H1 (cell line): Measurements from ENCODE around the gene PRXL2A. TPM values are rescaled to one million over a fixed set of nuclear protein-coding genes. Genes with fewer than 3 reads are reported as not detected.

ENCODE experiments used
- CTCF ChIA-PET: fragments of 300-600 bp; sonication (Branson Sonifier 250); formaldehyde crosslinking; loops from one replicate; lab custom pipeline; 2021; ENCODE audit not compliant: partially characterized antibody; lab: Charles Lee
- POLR2A ChIA-PET: fragments of 300-600 bp; sonication (Branson Sonifier 250); formaldehyde crosslinking; loops from one replicate; lab custom pipeline; 2021; ENCODE audit warnings: inconsistent platforms; ENCODE audit not compliant: partially characterized antibody; lab: Charles Lee
- DNase-seq, 2 experiments: peaks; one replicate each; pipeline versions ENCODE4 v3.0.0 to v3.0.0-alpha.2; 2010 to 2022; ENCODE audit warnings: low spot score in 2 of 2, low read depth in 1 of 2, mixed read lengths in 1 of 2
- FAIRE-seq: peaks from 2 replicates; lab custom pipeline; 2011; peaks lifted over from hg19 to GRCh38; lab: Jason Lieb, UNC
- H2AFZ ChIP-seq: 2 replicates; pipeline ENCODE4 v1.8.1; 2012; ENCODE audit warnings: low read length, inconsistent platforms
- H2AK5ac ChIP-seq: 2 replicates; pipeline ENCODE4 v1.6.1; 2013; ENCODE audit warnings: low read depth, low read length
- H2BK120ac ChIP-seq: replicated peaks from 2 replicates; pipeline ENCODE3; 2013; ENCODE audit warnings: low read depth, low read length, inconsistent platforms
- H2BK12ac ChIP-seq: 2 replicates; pipeline ENCODE4 v1.6.1; 2013; ENCODE audit warnings: low read depth, low read length
- H2BK15ac ChIP-seq: 2 replicates; pipeline ENCODE4 v1.6.1; 2013; ENCODE audit warnings: low read length
- H2BK20ac ChIP-seq: 2 replicates; pipeline ENCODE4 v1.6.1; 2013; ENCODE audit warnings: low read length
- H2BK5ac ChIP-seq: 2 replicates; pipeline ENCODE4 v1.6.1; 2013; ENCODE audit warnings: low read depth, low read length
- H3K14ac ChIP-seq: 2 replicates; pipeline ENCODE4 v1.6.1; 2013; ENCODE audit warnings: inconsistent platforms; ENCODE audit not compliant: insufficient read length
- H3K18ac ChIP-seq: 2 replicates; pipeline ENCODE4 v1.6.1; 2013; ENCODE audit warnings: low read length; ENCODE audit errors: extremely low read depth
- H3K23ac ChIP-seq: 2 replicates; pipeline ENCODE4 v1.6.1; 2013; ENCODE audit warnings: inconsistent platforms; ENCODE audit not compliant: insufficient read length
- H3K23me2 ChIP-seq: 2 replicates; pipeline ENCODE4 v1.6.1; 2013; ENCODE audit warnings: low read depth, low read length
- H3K27ac ChIP-seq: 2 replicates; pipeline ENCODE4 v1.6.1; 2011; ENCODE audit warnings: low read depth, low read length, inconsistent platforms
- H3K27me3 ChIP-seq, 4 experiments: replicated peaks in 1 of 4; 1 replicate in 1 of 4; 2 replicates in 3 of 4; pipeline versions ENCODE4 v1.6.1 to v1.8.1; 2011 to 2013; ENCODE audit warnings: low read length in 3 of 4, mild to moderate bottlenecking in 3 of 4, inconsistent platforms in 2 of 4, mixed read lengths in 2 of 4, moderate library complexity in 1 of 4; ENCODE audit not compliant: control insufficient read depth in 3 of 4, insufficient read depth in 3 of 4; ENCODE audit errors: extremely low read depth in 1 of 4
- H3K36me3 ChIP-seq, 4 experiments: 2 replicates each; pipeline versions ENCODE4 v1.6.1 to v1.8.1; 2011 to 2013; ENCODE audit warnings: mild to moderate bottlenecking in 4 of 4, low read length in 3 of 4, moderate library complexity in 2 of 4, control low read depth in 1 of 4, inconsistent platforms in 1 of 4; ENCODE audit not compliant: insufficient read depth in 4 of 4, control insufficient read depth in 2 of 4
- H3K4ac ChIP-seq: replicated peaks from 2 replicates; pipeline ENCODE3; 2013; ENCODE audit warnings: low read length, low read depth, mixed read lengths, inconsistent platforms; ENCODE audit not compliant: insufficient read length
- H3K4me1 ChIP-seq, 4 experiments: replicated peaks in 1 of 4; 1 replicate in 1 of 4; 2 replicates in 3 of 4; pipeline versions ENCODE4 v1.6.1 to v1.8.1; 2011 to 2013; ENCODE audit warnings: low read length in 3 of 4, inconsistent platforms in 2 of 4, mixed read lengths in 1 of 4; ENCODE audit not compliant: insufficient read depth in 4 of 4, control insufficient read depth in 3 of 4
- H3K4me2 ChIP-seq, 2 experiments: 2 replicates each; pipeline versions ENCODE4 v1.6.1 to v1.8.1; 2011 to 2013; ENCODE audit warnings: low read depth in 2 of 2, low read length in 2 of 2, control low read depth in 1 of 2, inconsistent platforms in 1 of 2, mild to moderate bottlenecking in 1 of 2; ENCODE audit not compliant: insufficient read depth in 1 of 2
- H3K4me3 ChIP-seq, 4 experiments: fragments of 200-600, 300-600 bp in 1 of 4; sonication (generic), shearing (Covaris generic), sonication (Bioruptor Twin) in 1 of 4; 2 replicates each; pipeline versions ENCODE4 v1.5.1 to v1.8.1; 2011 to 2016; ENCODE audit warnings: low read length in 4 of 4, low read depth in 3 of 4, control low read depth in 2 of 4, inconsistent platforms in 2 of 4, mild to moderate bottlenecking in 2 of 4, mixed read lengths in 1 of 4, moderate library complexity in 1 of 4; ENCODE audit not compliant: insufficient read depth in 2 of 4; ENCODE audit errors: extremely low read depth in 1 of 4
- H3K56ac ChIP-seq: replicated peaks from 2 replicates; pipeline ENCODE3; 2013; ENCODE audit warnings: low read depth, mild to moderate bottlenecking, mixed read lengths, low read length, inconsistent platforms; ENCODE audit not compliant: insufficient read length
- H3K79me1 ChIP-seq: 2 replicates; pipeline ENCODE4 v1.6.1; 2013; ENCODE audit warnings: low read depth, low read length, control low read depth
- H3K79me2 ChIP-seq, 2 experiments: 2 replicates each; pipeline versions ENCODE4 v1.6.1 to v1.8.1; 2012 to 2013; ENCODE audit warnings: low read length in 2 of 2, mild to moderate bottlenecking in 2 of 2, inconsistent platforms in 1 of 2; ENCODE audit not compliant: insufficient read depth in 2 of 2, control insufficient read depth in 1 of 2
- H3K9ac ChIP-seq, 4 experiments: replicated peaks in 1 of 4; 1 replicate in 1 of 4; 2 replicates in 3 of 4; pipeline versions ENCODE4 v1.6.1 to v1.8.1; 2011 to 2013; ENCODE audit warnings: low read depth in 3 of 4, low read length in 3 of 4, control low read depth in 2 of 4, mild to moderate bottlenecking in 2 of 4, moderate library complexity in 2 of 4, inconsistent platforms in 1 of 4; ENCODE audit errors: extremely low read depth in 1 of 4
- H3K9me3 ChIP-seq, 2 experiments: 2 replicates each; pipeline versions ENCODE4 v1.6.1 to v1.8.1; 2012 to 2013; ENCODE audit warnings: mild to moderate bottlenecking in 2 of 2, moderate library complexity in 2 of 2, control low read depth in 1 of 2, inconsistent platforms in 1 of 2, low read depth in 1 of 2, low read length in 1 of 2, mixed read lengths in 1 of 2; ENCODE audit not compliant: insufficient read depth in 2 of 2
- H4K20me1 ChIP-seq, 2 experiments: replicated peaks in 1 of 2; 2 replicates each; pipeline versions ENCODE3 to v1.8.1; 2011 to 2013; ENCODE audit warnings: inconsistent platforms in 2 of 2, low read length in 2 of 2, mild to moderate bottlenecking in 1 of 2; ENCODE audit not compliant: insufficient read depth in 2 of 2, control insufficient read depth in 1 of 2
- H4K5ac ChIP-seq: 2 replicates; pipeline ENCODE4 v1.6.1; 2013; ENCODE audit warnings: low read length, low read depth, mixed read lengths, inconsistent platforms; ENCODE audit not compliant: insufficient read length
- H4K8ac ChIP-seq: 2 replicates; pipeline ENCODE4 v1.8.0; 2013; ENCODE audit warnings: mild to moderate bottlenecking, moderate library complexity, low read length, inconsistent platforms; ENCODE audit not compliant: insufficient read depth; ENCODE audit errors: extremely low read depth
- H4K91ac ChIP-seq: replicated peaks from 2 replicates; pipeline ENCODE3; 2013; ENCODE audit warnings: low read length, mixed read lengths, inconsistent platforms; ENCODE audit not compliant: insufficient read length
- ATF2 ChIP-seq: IDR thresholded peaks from 2 replicates; pipeline ENCODE4 v1.6.1; 2012; ENCODE audit warnings: low read length, inconsistent platforms
- BRCA1 ChIP-seq: IDR thresholded peaks from 2 replicates; pipeline ENCODE4 v1.6.1; 2012; ENCODE audit warnings: low read depth, low read length, improper control_type of control experiment
- FOSL1 ChIP-seq: IDR thresholded peaks from 2 replicates; pipeline ENCODE4 v1.6.1; 2011; ENCODE audit warnings: mild to moderate bottlenecking, low read depth, low read length, moderate library complexity; ENCODE audit not compliant: insufficient read depth
- GTF2F1 ChIP-seq: IDR thresholded peaks from 2 replicates; pipeline ENCODE4 v1.6.1; 2012; ENCODE audit warnings: low read depth, low read length, improper control_type of control experiment, borderline replicate concordance
- HDAC2 ChIP-seq, 2 experiments: fragments of 300-600 bp in 1 of 2; sonication (generic) in 1 of 2; IDR thresholded peaks; 2 replicates each; pipeline ENCODE4 v1.6.1; 2011 to 2012; ENCODE audit warnings: low read depth in 2 of 2, low read length in 2 of 2, mild to moderate bottlenecking in 2 of 2, moderate library complexity in 2 of 2, borderline replicate concordance in 1 of 2, inconsistent platforms in 1 of 2
- JUN ChIP-seq: IDR thresholded peaks from 2 replicates; pipeline ENCODE4 v1.6.1; 2011; ENCODE audit warnings: low read depth, mild to moderate bottlenecking, improper control_type of control experiment, low read length
- KDM1A ChIP-seq: fragments of 200-600, 300-600 bp; sonication (generic); IDR thresholded peaks from 2 replicates; pipeline ENCODE4 v1.7.1; 2016; ENCODE audit warnings: mild to moderate bottlenecking, low read length, borderline replicate concordance
- SAP30 ChIP-seq: fragments of 300-600 bp; sonication (generic); IDR thresholded peaks from 2 replicates; pipeline ENCODE4 v1.7.1; 2012; ENCODE audit warnings: low read length, moderate library complexity, mild to moderate bottlenecking, inconsistent platforms; ENCODE audit not compliant: insufficient read depth, insufficient replicate concordance
- SP1 ChIP-seq: IDR thresholded peaks from 2 replicates; pipeline ENCODE4 v1.6.1; 2011; ENCODE audit warnings: low read depth, low read length
- SP2 ChIP-seq: IDR thresholded peaks from 2 replicates; pipeline ENCODE4 v1.6.1; 2012; ENCODE audit warnings: mild to moderate bottlenecking, low read length, inconsistent platforms
- TCF12 ChIP-seq: IDR thresholded peaks from 2 replicates; pipeline ENCODE4 v1.6.1; 2011; ENCODE audit warnings: low read depth, mild to moderate bottlenecking, low read length
- polyA plus RNA-seq, 7 experiments: library from polyadenylated mRNA; depleted of rRNA in 3 of 7; stranded (reverse) in 5 of 7; unstranded in 2 of 7; fragments of >200 nt in 5 of 7; fragments of 200-250 nt in 2 of 7; gene quantifications; 1 replicate in 5 of 7; 2 replicates in 1 of 7; 4 replicates in 1 of 7; pipeline versions ENCODE4 v1.2.1 to v1.2.3, GENCODE V29; 2011 to 2013; ENCODE audit warnings: missing spikeins in 2 of 7, mixed read lengths in 2 of 7
- total RNA-seq: library from RNA; stranded (reverse); fragmentation: NEBNext Ultra II Directional; extraction: Animal tissue kit (Norgen Biotek cat#: 25700); gene quantifications from 2 replicates; pipeline ENCODE4 v1.2.1, GENCODE V29; 2021

The PRXL2A gene
- total and polyA plus RNA-seq, 2 of the 8 experiments (the other 6 are each of a cell fraction or from before 2014, with no cell fraction given), result 13.4 to 58.3 TPM

GRCh38 chr10:80452069-80452468, 43.7 kb downstream of the PRXL2A start:
- Histone ChIP-seq H3K56ac (no peak overlapping the region), H2AFZ (no peak overlapping the region), H2BK20ac (no peak overlapping the region), H3K79me1 (no peaks in the 10 kb centered on the region), H3K79me2 (peaks cover 9 to 20% of the 10 kb centered on the region in 2 experiments), H4K20me1 (peaks cover 9 to 16% of the 10 kb centered on the region in 2 experiments), H3K36me3 (no peaks in the 10 kb centered on the region), H3K9me3 (no peaks in the 10 kb centered on the region), H4K5ac (no peak overlapping the region), H2BK12ac (no peak overlapping the region), H2BK15ac (no peak overlapping the region), H3K4ac (no peak overlapping the region), H2AK5ac (0 out of 2 replicates have a peak overlapping the region, but pooled peaks have one; percentile 20), H3K18ac (no peak overlapping the region), H3K9ac (no peak overlapping the region), H4K91ac (no peak overlapping the region), H3K23ac (no peak overlapping the region), H3K27ac (no peak overlapping the region), H4K8ac (no peak overlapping the region), H2BK120ac (no peak overlapping the region), H2BK5ac (no peak overlapping the region), H3K27me3 (peaks cover 0 to 4% (median 0%) of the 10 kb centered on the region in 4 experiments; a peak in 2 of 7 replicates), H3K4me1 (peaks cover 8 to 14% (median 9%) of the 10 kb centered on the region in 4 experiments), H3K23me2 (peaks cover 9% of the 10 kb centered on the region; the same call in 1 of the 2 replicates), H3K14ac (no peak overlapping the region), H3K4me3 (no peak overlapping the region), H3K4me2 (no peak overlapping the region)
- POLR2A ChIA-PET, result interaction anchor here (3.3 kb wide), 1 partner anchor 12 kb away, joined by 18 read pairs; no protein-coding TSS in a partner anchor
- TF ChIP-seq SAP30, result no peak
- TF ChIP-seq ATF2, result no peak
- TF ChIP-seq BRCA1, result no peak
- TF ChIP-seq GTF2F1, result no peak
- no peak for TF ChIP-seq SP1
- TF ChIP-seq JUN, result no peak
- no peak for TF ChIP-seq FOSL1
- no peak for TF ChIP-seq TCF12
- TF ChIP-seq HDAC2 (IDR thresholded peaks at IDR 0.05; ENCODE audit: borderline replicate concordance in 1 of 2, low read depth in 2 of 2, low read length in 2 of 2), result no peak
- no peak for TF ChIP-seq SP2
- TF ChIP-seq KDM1A, result no peak
- no peak for DNase-seq
- no peak for FAIRE-seq
- CTCF ChIA-PET, result interaction anchor here (0.9 to 38.4 kb wide), 5 partner anchors 8 to 54 kb away, joined by 3 to 1263 read pairs (median 22); no protein-coding TSS in a partner anchor
